ENCODE data around the gene APOB. TPM values are rescaled to one million over a fixed set of nuclear protein-coding genes. Genes with fewer than 3 reads are reported as not detected.

APOB gene
- polyA plus RNA-seq, 2 of the 4 experiments (the other 2 are of a cell fraction), result under 0.01 TPM; not detected in 1

DNA sequence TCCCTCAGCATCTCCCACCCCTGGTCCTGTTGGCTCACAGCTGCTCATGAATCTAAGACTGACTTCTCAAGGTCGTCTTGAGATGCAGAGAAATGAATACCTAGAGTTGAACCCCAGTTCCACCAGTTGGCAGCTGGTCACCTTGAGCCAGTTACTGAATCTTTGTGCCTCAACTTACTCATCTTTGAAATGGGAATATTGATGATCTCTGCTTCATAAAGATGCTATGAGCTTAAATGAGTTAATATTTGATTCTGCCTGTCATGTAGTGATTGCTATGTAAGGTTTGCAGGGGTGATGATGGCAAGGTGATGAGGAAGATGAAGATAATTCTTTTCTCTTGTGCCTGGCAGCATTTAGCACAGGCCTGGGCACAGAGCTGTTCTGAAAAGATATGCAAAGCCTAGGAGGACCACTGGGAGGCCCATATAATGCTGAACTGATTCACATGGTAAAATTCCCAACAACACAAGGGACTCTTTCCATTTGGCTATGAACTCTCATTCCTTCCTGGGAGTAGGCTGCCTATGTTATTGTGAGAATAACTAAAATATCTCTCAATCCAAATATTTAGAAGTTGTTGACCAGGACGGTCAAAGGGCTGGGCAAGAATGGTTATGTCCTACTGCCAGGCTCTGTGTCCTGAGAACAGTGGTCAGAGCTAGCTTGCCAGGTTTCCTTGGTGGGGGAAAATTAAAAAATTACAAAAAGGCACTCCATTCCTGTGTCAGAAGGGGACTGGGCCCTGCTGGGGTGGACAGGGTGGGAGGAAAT, 70.9 kb downstream of the APOB start:
- ATAC-seq (no peak), FAIRE-seq (no peak), DNase-seq (ENCODE audit: low read depth in 1 of 2, low spot score in 1 of 2) (no peak)
- Histone ChIP-seq H3K27ac (no peak overlapping the region), H3K9me3 (no peaks in the 10 kb centered on the region), H3K4me1 (no peaks in the 10 kb centered on the region), H3K4me2 (no peak overlapping the region), H3K4me3 (no peak overlapping the region)
- ChIA-PET POLR2A (no interaction called here), CTCF (interaction anchor here (0.8 to 10.2 kb wide), 5 partner anchors 10 to 310 kb away, joined by 3 to 67 read pairs (median 14); no protein-coding TSS in a partner anchor)
- TF ChIP-seq JUNB (IDR thresholded peaks at IDR 0.05) (no peak), FOSB (CRISPR knock-in tag; IDR thresholded peaks at IDR 0.05) (no peak), KDM5A (IDR thresholded peaks at IDR 0.05) (no peak)
- TF ChIP-seq, protein P1, sequence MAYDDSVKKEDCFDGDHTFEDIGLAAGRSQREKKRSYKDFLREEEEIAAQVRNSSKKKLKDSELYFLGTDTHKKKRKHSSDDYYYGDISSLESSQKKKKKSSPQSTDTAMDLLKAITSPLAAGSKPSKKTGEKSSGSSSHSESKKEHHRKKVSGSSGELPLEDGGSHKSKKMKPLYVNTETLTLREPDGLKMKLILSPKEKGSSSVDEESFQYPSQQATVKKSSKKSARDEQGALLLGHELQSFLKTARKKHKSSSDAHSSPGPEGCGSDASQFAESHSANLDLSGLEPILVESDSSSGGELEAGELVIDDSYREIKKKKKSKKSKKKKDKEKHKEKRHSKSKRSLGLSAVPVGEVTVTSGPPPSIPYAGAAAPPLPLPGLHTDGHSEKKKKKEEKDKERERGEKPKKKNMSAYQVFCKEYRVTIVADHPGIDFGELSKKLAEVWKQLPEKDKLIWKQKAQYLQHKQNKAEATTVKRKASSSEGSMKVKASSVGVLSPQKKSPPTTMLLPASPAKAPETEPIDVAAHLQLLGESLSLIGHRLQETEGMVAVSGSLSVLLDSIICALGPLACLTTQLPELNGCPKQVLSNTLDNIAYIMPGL (CRISPR knock-in tag; IDR thresholded peaks at IDR 0.05; ENCODE audit: borderline replicate concordance), result no peak
- TF ChIP-seq, protein P2, sequence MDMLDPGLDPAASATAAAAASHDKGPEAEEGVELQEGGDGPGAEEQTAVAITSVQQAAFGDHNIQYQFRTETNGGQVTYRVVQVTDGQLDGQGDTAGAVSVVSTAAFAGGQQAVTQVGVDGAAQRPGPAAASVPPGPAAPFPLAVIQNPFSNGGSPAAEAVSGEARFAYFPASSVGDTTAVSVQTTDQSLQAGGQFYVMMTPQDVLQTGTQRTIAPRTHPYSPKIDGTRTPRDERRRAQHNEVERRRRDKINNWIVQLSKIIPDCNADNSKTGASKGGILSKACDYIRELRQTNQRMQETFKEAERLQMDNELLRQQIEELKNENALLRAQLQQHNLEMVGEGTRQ (IDR thresholded peaks at IDR 0.05), result no peak
- TF ChIP-seq, protein P3, sequence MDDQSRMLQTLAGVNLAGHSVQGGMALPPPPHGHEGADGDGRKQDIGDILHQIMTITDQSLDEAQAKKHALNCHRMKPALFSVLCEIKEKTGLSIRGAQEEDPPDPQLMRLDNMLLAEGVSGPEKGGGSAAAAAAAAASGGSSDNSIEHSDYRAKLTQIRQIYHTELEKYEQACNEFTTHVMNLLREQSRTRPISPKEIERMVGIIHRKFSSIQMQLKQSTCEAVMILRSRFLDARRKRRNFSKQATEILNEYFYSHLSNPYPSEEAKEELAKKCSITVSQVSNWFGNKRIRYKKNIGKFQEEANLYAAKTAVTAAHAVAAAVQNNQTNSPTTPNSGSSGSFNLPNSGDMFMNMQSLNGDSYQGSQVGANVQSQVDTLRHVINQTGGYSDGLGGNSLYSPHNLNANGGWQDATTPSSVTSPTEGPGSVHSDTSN (IDR thresholded peaks at IDR 0.05), result no peak
- WGBS (ENCODE audit: missing lambda C conversion rate), result 23% methylated on average over 2 of the region's 2 CpGs

DNA sequence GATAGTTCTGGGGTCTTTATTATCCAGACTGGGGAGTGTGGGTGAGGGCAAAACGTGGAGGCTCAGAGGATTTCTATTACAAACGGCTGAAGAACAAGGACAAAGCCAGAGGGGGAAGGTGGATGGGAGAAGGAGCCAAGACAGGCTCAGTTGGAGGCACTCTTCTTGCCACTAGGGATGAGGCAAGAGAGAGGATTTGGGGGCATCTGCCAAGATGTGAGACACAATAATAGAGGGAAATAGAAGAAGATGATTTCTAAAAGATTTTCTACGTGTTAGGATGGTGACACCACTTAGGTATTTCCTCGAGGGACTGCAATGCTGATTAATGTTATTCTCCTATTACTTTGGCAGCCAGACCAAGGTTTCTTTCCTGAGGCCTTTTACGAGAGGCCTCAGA, 71.8 kb downstream of the APOB start:
- ATAC-seq (no peak), DNase-seq (ENCODE audit: low read depth in 1 of 2, low spot score in 1 of 2) (no peak), FAIRE-seq (no peak)
- no peak overlapping the region for H3K4me2 ChIP-seq
- H3K27ac ChIP-seq, result no peak overlapping the region
- CTCF ChIA-PET, result interaction anchor here (10.2 kb wide), 1 partner anchor 309 kb away, joined by 67 read pairs; no protein-coding TSS in a partner anchor
- no peaks in the 10 kb centered on the region for H3K9me3 ChIP-seq
- no peak overlapping the region for H3K4me3 ChIP-seq
- TF ChIP-seq GATA3 (IDR thresholded peaks at IDR 0.05; ENCODE audit: borderline replicate concordance) (no peak), ZC3H11A (IDR thresholded peaks at IDR 0.05) (no peak), HEYL (CRISPR knock-in tag; IDR thresholded peaks at IDR 0.05) (no peak), CHD2 (IDR thresholded peaks at IDR 0.05; ENCODE audit: low read length, partially characterized antibody) (no peak), ESRRA (IDR thresholded peaks at IDR 0.05; ENCODE audit: borderline replicate concordance, low read length) (no peak)
- POLR2A ChIA-PET, result no interaction called here
- WGBS (ENCODE audit: missing lambda C conversion rate), result 13% methylated on average over 5 of the region's 5 CpGs
- H3K4me1 ChIP-seq, result no peaks in the 10 kb centered on the region

DNA sequence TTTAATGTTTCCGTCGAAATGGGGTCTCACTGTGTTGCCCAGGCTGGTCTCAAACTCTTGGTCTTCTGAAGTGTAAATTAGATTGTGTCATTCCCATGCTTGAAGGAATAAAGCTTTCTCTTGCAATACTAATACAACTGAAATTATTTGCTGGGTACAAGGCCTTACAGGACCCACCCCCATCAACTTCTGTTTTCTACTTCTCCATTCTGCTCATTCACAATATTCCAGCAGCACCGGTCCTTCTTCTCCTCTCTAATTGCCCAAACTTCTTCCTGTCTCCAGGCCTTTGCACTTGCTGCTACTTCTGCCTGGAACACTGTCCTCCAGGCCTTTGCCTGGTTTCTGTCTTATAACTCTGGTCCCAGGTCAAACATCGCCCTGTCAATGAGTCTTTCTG, 73.8 kb downstream of the APOB start:
- ATAC-seq (no peak), FAIRE-seq (no peak), DNase-seq (ENCODE audit: low read depth in 1 of 2, low spot score in 1 of 2) (no peak)
- ChIA-PET POLR2A (no interaction called here), CTCF (interaction anchor here (0.5 to 10.2 kb wide), 3 partner anchors 9 to 307 kb away, joined by 5 to 67 read pairs (median 16); no protein-coding TSS in a partner anchor)
- Histone ChIP-seq H3K4me2 (no peak overlapping the region), H3K4me1 (no peaks in the 10 kb centered on the region), H3K9me3 (no peaks in the 10 kb centered on the region), H3K27ac (no peak overlapping the region), H3K4me3 (no peak overlapping the region)
- 62% methylated on average over 4 of the region's 4 CpGs for WGBS (ENCODE audit: missing lambda C conversion rate)
- TF ChIP-seq, protein P4, sequence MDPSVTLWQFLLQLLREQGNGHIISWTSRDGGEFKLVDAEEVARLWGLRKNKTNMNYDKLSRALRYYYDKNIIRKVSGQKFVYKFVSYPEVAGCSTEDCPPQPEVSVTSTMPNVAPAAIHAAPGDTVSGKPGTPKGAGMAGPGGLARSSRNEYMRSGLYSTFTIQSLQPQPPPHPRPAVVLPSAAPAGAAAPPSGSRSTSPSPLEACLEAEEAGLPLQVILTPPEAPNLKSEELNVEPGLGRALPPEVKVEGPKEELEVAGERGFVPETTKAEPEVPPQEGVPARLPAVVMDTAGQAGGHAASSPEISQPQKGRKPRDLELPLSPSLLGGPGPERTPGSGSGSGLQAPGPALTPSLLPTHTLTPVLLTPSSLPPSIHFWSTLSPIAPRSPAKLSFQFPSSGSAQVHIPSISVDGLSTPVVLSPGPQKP (IDR thresholded peaks at IDR 0.05; ENCODE audit: low read depth, low read length), result no peak
- TF ChIP-seq GATA3 (IDR thresholded peaks at IDR 0.05; ENCODE audit: borderline replicate concordance) (no peak), POLR2A (IDR thresholded peaks at IDR 0.05; ENCODE audit: low read length) (no peak), HEYL (CRISPR knock-in tag; IDR thresholded peaks at IDR 0.05) (no peak), NR3C1 (IDR thresholded peaks at IDR 0.05) (no peak), KDM1A (IDR thresholded peaks at IDR 0.05; ENCODE audit: low read depth) (no peak), FOSL2 (IDR thresholded peaks at IDR 0.05) (no peak), FOSL2 (CRISPR knock-in tag; IDR thresholded peaks at IDR 0.05) (no peak), MAZ (IDR thresholded peaks at IDR 0.05; ENCODE audit: borderline replicate concordance, low read depth, low read length) (no peak), CBX2 (IDR thresholded peaks at IDR 0.05; ENCODE audit: borderline replicate concordance, low read depth) (no peak), ZFP36 (IDR thresholded peaks at IDR 0.05; ENCODE audit: borderline replicate concordance, partially characterized antibody) (no peak)
- TF ChIP-seq, protein P5, sequence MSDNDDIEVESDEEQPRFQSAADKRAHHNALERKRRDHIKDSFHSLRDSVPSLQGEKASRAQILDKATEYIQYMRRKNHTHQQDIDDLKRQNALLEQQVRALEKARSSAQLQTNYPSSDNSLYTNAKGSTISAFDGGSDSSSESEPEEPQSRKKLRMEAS (IDR thresholded peaks at IDR 0.05), result no peak
- TF ChIP-seq, protein P6, sequence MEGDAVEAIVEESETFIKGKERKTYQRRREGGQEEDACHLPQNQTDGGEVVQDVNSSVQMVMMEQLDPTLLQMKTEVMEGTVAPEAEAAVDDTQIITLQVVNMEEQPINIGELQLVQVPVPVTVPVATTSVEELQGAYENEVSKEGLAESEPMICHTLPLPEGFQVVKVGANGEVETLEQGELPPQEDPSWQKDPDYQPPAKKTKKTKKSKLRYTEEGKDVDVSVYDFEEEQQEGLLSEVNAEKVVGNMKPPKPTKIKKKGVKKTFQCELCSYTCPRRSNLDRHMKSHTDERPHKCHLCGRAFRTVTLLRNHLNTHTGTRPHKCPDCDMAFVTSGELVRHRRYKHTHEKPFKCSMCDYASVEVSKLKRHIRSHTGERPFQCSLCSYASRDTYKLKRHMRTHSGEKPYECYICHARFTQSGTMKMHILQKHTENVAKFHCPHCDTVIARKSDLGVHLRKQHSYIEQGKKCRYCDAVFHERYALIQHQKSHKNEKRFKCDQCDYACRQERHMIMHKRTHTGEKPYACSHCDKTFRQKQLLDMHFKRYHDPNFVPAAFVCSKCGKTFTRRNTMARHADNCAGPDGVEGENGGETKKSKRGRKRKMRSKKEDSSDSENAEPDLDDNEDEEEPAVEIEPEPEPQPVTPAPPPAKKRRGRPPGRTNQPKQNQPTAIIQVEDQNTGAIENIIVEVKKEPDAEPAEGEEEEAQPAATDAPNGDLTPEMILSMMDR (IDR thresholded peaks at IDR 0.05), result no peak

Data from A549 (cell line).